Osteoblast (primary cell): Measurements from ENCODE around the gene DENND1A. TPM values are rescaled to one million over a fixed set of nuclear protein-coding genes. Genes with fewer than 3 reads are reported as not detected.

ENCODE experiments used
- DNase-seq: peaks from one replicate; pipeline ENCODE4 v3.0.0; 2011; ENCODE audit warnings: low spot score, mixed read lengths; ENCODE audit not compliant: insufficient read length; ENCODE audit errors: missing footprints
- H2AFZ ChIP-seq: 2 replicates; pipeline ENCODE4 v1.6.0; 2011; ENCODE audit warnings: mild to moderate bottlenecking, low read length
- H3K27ac ChIP-seq: 2 replicates; pipeline ENCODE4 v1.5.1; 2011; ENCODE audit warnings: mild to moderate bottlenecking, low read depth, low read length, moderate library complexity
- H3K27me3 ChIP-seq: 2 replicates; pipeline ENCODE4 v1.6.0; 2012; ENCODE audit warnings: mild to moderate bottlenecking, control low read depth, inconsistent platforms, low read length, moderate library complexity; ENCODE audit not compliant: insufficient read depth
- H3K36me3 ChIP-seq: 2 replicates; pipeline ENCODE4 v1.5.1; 2011; ENCODE audit warnings: mild to moderate bottlenecking, low read length, control low read depth, moderate library complexity; ENCODE audit not compliant: insufficient read depth
- H3K4me1 ChIP-seq: 2 replicates; pipeline ENCODE4 v1.5.1; 2011; ENCODE audit warnings: mild to moderate bottlenecking, low read length, control low read depth, moderate library complexity; ENCODE audit not compliant: insufficient read depth
- H3K4me2 ChIP-seq: 2 replicates; pipeline ENCODE4 v1.6.0; 2011; ENCODE audit warnings: mild to moderate bottlenecking, low read length; ENCODE audit not compliant: insufficient read depth
- H3K4me3 ChIP-seq: fragments of 200-600 bp; sonication (generic); 3 replicates; pipeline ENCODE4 v1.5.1; 2012; ENCODE audit warnings: mild to moderate bottlenecking, low read length, inconsistent platforms; ENCODE audit not compliant: insufficient read depth
- H3K79me2 ChIP-seq: 2 replicates; pipeline ENCODE4 v1.6.0; 2012; ENCODE audit warnings: mild to moderate bottlenecking, low read length, control low read depth, inconsistent platforms; ENCODE audit not compliant: insufficient read depth
- H3K9me3 ChIP-seq: 2 replicates; pipeline ENCODE4 v1.5.1; 2011; ENCODE audit warnings: low read depth, low read length, control low read depth
- H4K20me1 ChIP-seq: 2 replicates; pipeline ENCODE4 v1.6.0; 2012; ENCODE audit warnings: mild to moderate bottlenecking, low read length, control low read depth; ENCODE audit not compliant: insufficient read depth
- total RNA-seq: library from RNA; depleted of rRNA; stranded (reverse); fragments of >200 nt; gene quantifications from 2 replicates; pipeline ENCODE4 v1.2.3, GENCODE V29; 2012
- TF ChIP-seq, protein P1 (sequence below): IDR thresholded peaks from 2 replicates; pipeline ENCODE4 v1.5.1; 2011; ENCODE audit warnings: mild to moderate bottlenecking, low read depth, low read length, moderate library complexity; ENCODE audit errors: extremely low read depth

DENND1A gene
- total RNA-seq, 1 donor, result 14.1 TPM

DNA sequence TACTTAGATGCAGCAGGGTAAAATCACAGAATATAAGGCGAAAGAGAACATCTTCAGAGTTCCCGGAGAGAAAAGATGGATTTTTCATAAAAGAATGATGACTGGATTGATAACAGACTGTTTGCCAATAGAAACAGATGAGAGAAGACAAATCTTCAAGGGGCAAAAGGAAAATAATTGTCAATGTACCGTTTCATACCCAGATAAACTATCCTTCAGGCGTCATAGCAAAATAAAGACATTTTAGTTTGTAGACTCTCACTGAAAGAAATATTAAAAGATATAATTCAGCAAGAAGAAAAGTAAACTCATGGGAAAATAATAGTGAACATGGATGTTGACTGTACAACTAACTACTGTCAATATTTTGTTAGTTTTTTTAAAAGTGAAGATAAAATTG, 399.7 kb downstream of the DENND1A start:
- H3K4me3 ChIP-seq, result no peak overlapping the region
- no peaks in the 10 kb centered on the region for H3K79me2 ChIP-seq
- no peaks in the 10 kb centered on the region for H3K27me3 ChIP-seq
- no peak overlapping the region for H3K4me2 ChIP-seq
- no peak overlapping the region for H2AFZ ChIP-seq
- H3K36me3 ChIP-seq, result no peaks in the 10 kb centered on the region
- H3K27ac ChIP-seq, result no peak overlapping the region
- no peaks in the 10 kb centered on the region for H3K9me3 ChIP-seq
- TF ChIP-seq, protein P1, sequence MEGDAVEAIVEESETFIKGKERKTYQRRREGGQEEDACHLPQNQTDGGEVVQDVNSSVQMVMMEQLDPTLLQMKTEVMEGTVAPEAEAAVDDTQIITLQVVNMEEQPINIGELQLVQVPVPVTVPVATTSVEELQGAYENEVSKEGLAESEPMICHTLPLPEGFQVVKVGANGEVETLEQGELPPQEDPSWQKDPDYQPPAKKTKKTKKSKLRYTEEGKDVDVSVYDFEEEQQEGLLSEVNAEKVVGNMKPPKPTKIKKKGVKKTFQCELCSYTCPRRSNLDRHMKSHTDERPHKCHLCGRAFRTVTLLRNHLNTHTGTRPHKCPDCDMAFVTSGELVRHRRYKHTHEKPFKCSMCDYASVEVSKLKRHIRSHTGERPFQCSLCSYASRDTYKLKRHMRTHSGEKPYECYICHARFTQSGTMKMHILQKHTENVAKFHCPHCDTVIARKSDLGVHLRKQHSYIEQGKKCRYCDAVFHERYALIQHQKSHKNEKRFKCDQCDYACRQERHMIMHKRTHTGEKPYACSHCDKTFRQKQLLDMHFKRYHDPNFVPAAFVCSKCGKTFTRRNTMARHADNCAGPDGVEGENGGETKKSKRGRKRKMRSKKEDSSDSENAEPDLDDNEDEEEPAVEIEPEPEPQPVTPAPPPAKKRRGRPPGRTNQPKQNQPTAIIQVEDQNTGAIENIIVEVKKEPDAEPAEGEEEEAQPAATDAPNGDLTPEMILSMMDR, result no peak
- no peak for DNase-seq
- no peaks in the 10 kb centered on the region for H3K4me1 ChIP-seq
- no peaks in the 10 kb centered on the region for H4K20me1 ChIP-seq

DNA sequence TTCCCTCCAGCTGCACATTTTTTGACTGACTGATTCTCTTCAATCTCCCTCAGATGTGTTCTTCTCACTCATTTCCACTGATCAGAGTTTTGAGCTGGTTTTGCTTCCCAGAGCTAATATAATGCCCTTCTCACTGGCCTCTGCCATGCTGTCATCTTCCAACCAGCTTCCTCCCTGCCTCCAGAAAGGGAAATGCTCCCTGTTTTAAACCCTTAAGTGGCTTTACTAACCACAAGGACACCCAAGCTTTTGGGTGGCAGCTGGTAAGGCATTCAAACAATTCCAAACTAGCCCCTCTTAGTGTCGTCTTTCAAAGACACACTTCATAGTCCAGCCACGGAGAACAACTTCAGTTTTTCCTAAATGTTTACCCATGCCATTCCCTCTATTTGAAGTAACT, 401.4 kb downstream of the DENND1A start:
- Histone ChIP-seq H3K79me2 (no peaks in the 10 kb centered on the region), H3K36me3 (no peaks in the 10 kb centered on the region), H3K27me3 (no peaks in the 10 kb centered on the region), H3K27ac (no peak overlapping the region), H3K9me3 (no peaks in the 10 kb centered on the region), H4K20me1 (no peaks in the 10 kb centered on the region), H2AFZ (no peak overlapping the region), H3K4me2 (no peak overlapping the region), H3K4me1 (no peaks in the 10 kb centered on the region), H3K4me3 (no peak overlapping the region)
- DNase-seq, result no peak
- TF ChIP-seq, protein P1, result no peak

DNA sequence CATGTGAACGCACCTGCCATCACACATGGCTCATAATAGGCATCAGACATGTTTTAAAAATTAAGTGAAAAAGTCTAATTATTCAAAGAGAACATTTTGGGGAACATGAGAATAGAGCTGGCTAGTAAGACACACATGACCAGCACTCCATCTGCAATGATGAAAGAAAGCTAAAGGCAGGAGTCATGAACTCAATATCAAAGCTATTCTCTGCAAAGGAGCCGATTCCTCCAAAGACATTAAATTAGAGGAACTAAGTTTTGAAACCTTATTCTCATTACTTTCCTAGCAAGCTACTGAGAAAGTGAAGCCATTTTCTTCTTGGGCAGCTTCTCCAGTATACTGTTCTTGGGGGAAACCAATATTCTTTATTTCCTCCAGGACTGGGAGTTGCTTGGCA, 401.9 kb downstream of the DENND1A start:
- H3K27ac ChIP-seq, result no peak overlapping the region
- H3K9me3 ChIP-seq, result no peaks in the 10 kb centered on the region
- no peak overlapping the region for H2AFZ ChIP-seq
- H4K20me1 ChIP-seq, result no peaks in the 10 kb centered on the region
- DNase-seq, result no peak
- no peaks in the 10 kb centered on the region for H3K36me3 ChIP-seq
- H3K27me3 ChIP-seq, result no peaks in the 10 kb centered on the region
- H3K79me2 ChIP-seq, result no peaks in the 10 kb centered on the region
- no peak overlapping the region for H3K4me3 ChIP-seq
- no peaks in the 10 kb centered on the region for H3K4me1 ChIP-seq
- H3K4me2 ChIP-seq, result no peak overlapping the region
- TF ChIP-seq, protein P1, result no peak

DNA sequence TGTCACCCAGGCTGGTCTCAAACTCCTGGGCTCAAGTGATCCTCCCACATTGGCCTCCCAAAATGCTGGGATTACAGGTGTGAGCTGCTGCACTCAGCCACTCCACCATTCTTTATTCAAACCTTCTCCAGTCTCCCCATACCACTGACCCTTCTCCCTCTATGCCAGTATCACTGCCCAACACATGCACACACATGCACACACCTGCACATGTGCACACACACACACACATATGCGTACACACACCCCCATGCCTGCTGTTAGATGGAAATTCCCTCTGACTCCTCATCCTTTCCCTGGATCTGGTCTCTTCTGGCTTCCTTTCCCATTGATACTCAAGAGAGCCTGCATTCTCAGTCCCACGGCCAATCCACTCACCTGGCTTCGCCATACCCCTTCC, 404.0 kb downstream of the DENND1A start:
- Histone ChIP-seq H3K36me3 (no peaks in the 10 kb centered on the region), H3K79me2 (no peaks in the 10 kb centered on the region), H2AFZ (no peak overlapping the region), H4K20me1 (no peaks in the 10 kb centered on the region), H3K4me1 (no peaks in the 10 kb centered on the region), H3K4me2 (no peak overlapping the region), H3K27ac (no peak overlapping the region), H3K4me3 (no peak overlapping the region), H3K27me3 (no peaks in the 10 kb centered on the region), H3K9me3 (no peaks in the 10 kb centered on the region)
- no peak for DNase-seq
- TF ChIP-seq, protein P1, result no peak
